HepG2 (cell line): Measurements from ENCODE around the gene SLC22A4.

Experiments
- EZH2 ChIP-seq: conservative IDR thresholded peaks from 2 replicates; pipeline ENCODE4 v1.6.1; 2012; ENCODE audit warnings: mild to moderate bottlenecking, low read depth, low read length, moderate library complexity
- MYNN ChIP-seq: sonication (generic); formaldehyde crosslinking; IDR thresholded peaks from 2 replicates; pipeline ENCODE4 v1.4.0; 2020; ENCODE audit warnings: mild to moderate bottlenecking, low read depth, missing genetic modification reagents
- NBN ChIP-seq: fragments of 450-650 bp; conservative IDR thresholded peaks from 2 replicates; pipeline ENCODE4 v1.6.1; 2017
- POLR2AphosphoS5 ChIP-seq: IDR thresholded peaks from 2 replicates; pipeline ENCODE4 v1.6.1; 2012; ENCODE audit warnings: low read depth, low read length
- RAD51 ChIP-seq: fragments of 450-650 bp; IDR thresholded peaks from 2 replicates; pipeline ENCODE4 v1.6.1; 2016; ENCODE audit warnings: borderline replicate concordance
- ZFP36 ChIP-seq: fragments of 150-350 bp; IDR thresholded peaks from 2 replicates; pipeline ENCODE4 v1.6.1; 2018; ENCODE audit warnings: borderline replicate concordance, low read length, low read depth; ENCODE audit not compliant: partially characterized antibody
- ZNF24 ChIP-seq: fragments of 450-650 bp; IDR thresholded peaks from 2 replicates; pipeline ENCODE4 v1.6.1; 2017; ENCODE audit warnings: antibody characterized with exemption, mild to moderate bottlenecking
- ZNF768 ChIP-seq: sonication (generic); formaldehyde crosslinking; IDR thresholded peaks from 2 replicates; pipeline ENCODE4 v1.4.0; 2020; ENCODE audit warnings: missing genetic modification reagents

DNA sequence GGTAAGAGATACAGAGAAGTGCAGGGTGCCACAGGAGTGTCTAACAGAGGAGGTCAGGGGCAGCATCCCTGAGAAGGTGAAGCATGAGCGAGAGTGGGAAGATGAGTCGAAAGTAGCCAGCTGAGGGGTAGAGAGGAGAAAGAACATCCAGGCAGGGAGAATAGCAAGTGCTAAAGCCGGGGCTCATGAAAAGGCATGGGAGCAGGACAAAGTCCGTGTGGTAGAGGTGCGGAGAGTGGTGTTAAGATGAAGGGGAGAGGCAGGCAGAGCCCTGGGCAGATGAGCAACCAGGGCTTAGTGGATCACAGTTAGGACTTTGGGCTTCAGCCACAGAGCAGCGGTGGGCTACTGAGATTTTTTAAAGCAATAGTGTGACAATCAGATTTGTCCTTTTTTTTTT lies 85.9 kb downstream of the SLC22A4 start:
- no peak for TF ChIP-seq ZNF768 (CRISPR knock-in tag)
- TF ChIP-seq EZH2 = no peak
- no peak for TF ChIP-seq ZNF24
- TF ChIP-seq MYNN (CRISPR knock-in tag) = no peak
- TF ChIP-seq ZFP36 = no peak
- no peak for TF ChIP-seq RAD51
- no peak for TF ChIP-seq POLR2AphosphoS5
- TF ChIP-seq NBN = no peak
